Neural progenitor cell (in vitro differentiated cells): Measurements from ENCODE around the gene C10orf120. TPM values are rescaled to one million over a fixed set of nuclear protein-coding genes. Genes with fewer than 3 reads are reported as not detected.

ENCODE experiments used
- DNase-seq: peaks from one replicate; pipeline ENCODE4 v3.0.0-alpha.2; 2016; ENCODE audit warnings: low spot score
- H2AFZ ChIP-seq: fragments of 200-600 bp; sonication (generic); replicated peaks from 2 replicates; pipeline ENCODE4 v1.6.1; 2016; ENCODE audit warnings: antibody characterized with exemption
- H3F3A ChIP-seq: fragments of 200-600 bp; sonication (generic); 2 replicates; pipeline ENCODE4 v1.6.1; 2016; ENCODE audit warnings: antibody characterized with exemption, low read depth
- H3K27ac ChIP-seq: fragments of 200-600 bp; sonication (generic); 2 replicates; pipeline ENCODE4 v1.5.1; 2016; ENCODE audit warnings: mild to moderate bottlenecking
- H3K27me3 ChIP-seq: fragments of 200-600 bp; sonication (generic); 2 replicates; pipeline ENCODE4 v1.6.1; 2016; ENCODE audit warnings: mild to moderate bottlenecking, moderate library complexity
- H3K36me3 ChIP-seq: fragments of 200-600 bp; sonication (generic); 2 replicates; pipeline ENCODE4 v1.5.1; 2016
- H3K4me1 ChIP-seq: fragments of 200-600 bp; sonication (generic); 2 replicates; pipeline ENCODE4 v1.6.1; 2016; ENCODE audit warnings: mixed run types
- H3K4me2 ChIP-seq: fragments of 200-600 bp; sonication (generic); 2 replicates; pipeline ENCODE4 v1.6.1; 2016
- H3K4me3 ChIP-seq: fragments of 200-600 bp; sonication (generic); 2 replicates; pipeline ENCODE4 v1.5.1; 2016
- H3K79me2 ChIP-seq: fragments of 200-600 bp; sonication (generic); 2 replicates; pipeline ENCODE4 v1.6.1; 2016; ENCODE audit warnings: low read depth
- H3K9ac ChIP-seq: fragments of 200-600 bp; sonication (generic); 2 replicates; pipeline ENCODE4 v1.6.1; 2016
- H3K9me3 ChIP-seq: fragments of 200-600 bp; sonication (generic); 2 replicates; pipeline ENCODE4 v1.5.1; 2016; ENCODE audit warnings: low read depth
- H4K20me1 ChIP-seq: fragments of 200-600 bp; sonication (generic); 2 replicates; pipeline ENCODE4 v1.6.1; 2016; ENCODE audit warnings: low read depth
- H3K27ac Mint-ChIP-seq: 3 replicates; pipeline ENCODE4 v1.8.0; 2021; ENCODE audit warnings: mixed read lengths
- H3K27me3 Mint-ChIP-seq: 2 replicates; pipeline ENCODE4 v1.8.0; 2022; ENCODE audit warnings: low read depth, mild to moderate bottlenecking, inconsistent platforms, moderate library complexity, mixed read lengths; ENCODE audit not compliant: insufficient read depth
- H3K36me3 Mint-ChIP-seq: 3 replicates; pipeline ENCODE4 v1.8.0; 2021; ENCODE audit warnings: mixed read lengths
- H3K4me1 Mint-ChIP-seq: 3 replicates; pipeline ENCODE4 v1.8.0; 2021; ENCODE audit warnings: mixed read lengths
- H3K4me3 Mint-ChIP-seq: 3 replicates; pipeline ENCODE4 v1.8.0; 2021; ENCODE audit warnings: mild to moderate bottlenecking, moderate library complexity, mixed read lengths
- H3K9me3 Mint-ChIP-seq: 3 replicates; pipeline ENCODE4 v1.8.0; 2020; ENCODE audit warnings: mixed read lengths
- CTCF ChIP-seq: fragments of 200-600 bp; sonication (generic); IDR thresholded peaks from 2 replicates; pipeline ENCODE4 v1.5.1; 2017; ENCODE audit warnings: antibody characterized with exemption, mild to moderate bottlenecking
- EZH2 ChIP-seq: fragments of 200-600 bp; sonication (generic); IDR thresholded peaks from 2 replicates; pipeline ENCODE4 v1.6.1; 2017; ENCODE audit warnings: antibody characterized with exemption, mild to moderate bottlenecking, moderate library complexity
- EZH2phosphoT487 ChIP-seq: fragments of 200-600 bp; sonication (generic); IDR thresholded peaks from 2 replicates; pipeline ENCODE4 v1.6.1; 2017; ENCODE audit warnings: antibody characterized with exemption
- total RNA-seq: library from RNA; depleted of rRNA; stranded (reverse); fragments of >200 nt; gene quantifications from 2 replicates; pipeline ENCODE4 v1.2.3, GENCODE V29; 2015; ENCODE audit warnings: low replicate concordance

The C10orf120 gene
- not detected in 2 replicates for total RNA-seq

GRCh38 chr10:122699796-122700455, at the start of gene C10orf120:
Gene C10orf120, minus strand, starts transcription at chr10:122699846. Its CDS starts 56 bp downstream, at chr10:122699790.
- Histone ChIP-seq H3K27ac (no peak within 1 kb of the TSS), H3K4me1 (no peaks in the 10 kb centered on the region), H3K9ac (no peak within 1 kb of the TSS), H3K27me3 (no peaks in the 10 kb centered on the region), H3K36me3 (no peaks in the 10 kb centered on the region), H2AFZ (no peak within 1 kb of the TSS), H3K4me3 (no peak within 1 kb of the TSS), H3K4me2 (no peak within 1 kb of the TSS), H3F3A (no peaks in the 10 kb centered on the region), H4K20me1 (no peaks in the 10 kb centered on the region), H3K9me3 (no peaks in the 10 kb centered on the region), H3K79me2 (no peaks in the 10 kb centered on the region)
- DNase-seq = no peak
- H3K4me1 Mint-ChIP-seq = no peaks in the 10 kb centered on the region
- H3K36me3 Mint-ChIP-seq = no peaks in the 10 kb centered on the region
- H3K27me3 Mint-ChIP-seq = peaks cover 12% of the 10 kb centered on the region
- H3K4me3 Mint-ChIP-seq = no peak within 1 kb of the TSS
- H3K9me3 Mint-ChIP-seq = peaks cover 2% of the 10 kb centered on the region
- TF ChIP-seq EZH2phosphoT487 (no peak), EZH2 (no peak), CTCF (no peak)
- H3K27ac Mint-ChIP-seq = no peak within 1 kb of the TSS

DNA sequence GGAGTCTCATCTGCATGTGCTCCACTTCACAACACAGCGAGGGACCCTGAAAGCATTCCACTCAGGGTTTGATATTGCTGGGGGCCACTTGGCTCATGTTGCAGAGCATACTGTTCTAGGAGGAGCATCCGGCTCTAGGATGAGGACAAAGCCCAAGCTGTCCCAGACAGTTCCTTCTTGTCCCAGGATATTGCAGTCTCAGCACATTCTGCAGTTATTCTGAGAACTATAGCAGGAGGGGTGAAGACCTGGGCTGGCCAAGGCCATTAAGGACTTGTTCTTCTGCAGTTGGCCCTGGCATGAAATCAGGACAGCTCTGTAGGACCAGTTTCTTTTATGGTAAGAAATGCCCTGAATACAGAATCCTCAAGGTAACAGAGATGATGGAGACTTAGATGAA, 48.9 kb upstream of the C10orf120 start:
- TF ChIP-seq EZH2phosphoT487 = no peak
- TF ChIP-seq EZH2 = no peak
- TF ChIP-seq CTCF = no peak
- Histone ChIP-seq H3K9me3 (no peaks in the 10 kb centered on the region), H3K36me3 (no peaks in the 10 kb centered on the region), H3F3A (no peaks in the 10 kb centered on the region), H3K27ac (no peak overlapping the region), H3K4me2 (no peak overlapping the region), H3K4me1 (peaks cover 7% of the 10 kb centered on the region), H3K79me2 (no peaks in the 10 kb centered on the region), H3K27me3 (no peaks in the 10 kb centered on the region), H3K9ac (no peak overlapping the region), H4K20me1 (no peaks in the 10 kb centered on the region), H2AFZ (no peak overlapping the region), H3K4me3 (no peak overlapping the region)
- DNase-seq = no peak
- Mint-ChIP-seq H3K4me3 (no peak overlapping the region), H3K27ac (no peak overlapping the region), H3K36me3 (no peaks in the 10 kb centered on the region), H3K4me1 (no peaks in the 10 kb centered on the region), H3K27me3 (no peaks in the 10 kb centered on the region), H3K9me3 (no peaks in the 10 kb centered on the region)

DNA sequence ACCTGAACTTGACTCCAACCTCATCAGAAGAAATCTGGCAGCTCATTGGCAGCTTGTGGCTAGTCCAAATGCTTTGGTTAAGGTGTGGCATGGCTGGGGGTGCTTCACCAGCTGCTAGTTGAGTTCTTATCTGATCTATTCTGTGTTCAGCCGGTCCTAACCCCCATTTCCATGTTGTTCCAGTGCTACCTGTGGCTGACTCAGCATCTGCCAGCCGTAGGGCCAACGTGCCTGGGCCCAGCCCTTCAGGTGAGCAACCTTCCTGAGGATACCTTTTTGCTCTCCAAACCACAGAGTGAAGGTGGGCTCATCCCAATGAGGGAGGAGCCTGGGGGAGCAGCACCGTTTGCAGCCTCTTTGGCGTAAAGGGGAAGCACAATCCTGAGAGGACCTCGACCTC, 46.8 kb upstream of the C10orf120 start:
- no peaks in the 10 kb centered on the region for H3K9me3 ChIP-seq
- H3K4me2 ChIP-seq = no peak overlapping the region
- Mint-ChIP-seq H3K9me3 (no peaks in the 10 kb centered on the region), H3K36me3 (no peaks in the 10 kb centered on the region), H3K4me1 (no peaks in the 10 kb centered on the region), H3K27me3 (no peaks in the 10 kb centered on the region), H3K27ac (no peak overlapping the region), H3K4me3 (no peak overlapping the region)
- no peak overlapping the region for H3K9ac ChIP-seq
- no peak overlapping the region for H2AFZ ChIP-seq
- H3K79me2 ChIP-seq = no peaks in the 10 kb centered on the region
- no peak for DNase-seq
- no peak overlapping the region for H3K27ac ChIP-seq
- peaks cover 7% of the 10 kb centered on the region for H3K4me1 ChIP-seq
- no peaks in the 10 kb centered on the region for H4K20me1 ChIP-seq
- H3K27me3 ChIP-seq = no peaks in the 10 kb centered on the region
- H3K4me3 ChIP-seq = no peak overlapping the region
- no peaks in the 10 kb centered on the region for H3K36me3 ChIP-seq
- H3F3A ChIP-seq = no peaks in the 10 kb centered on the region
- TF ChIP-seq EZH2phosphoT487 (no peak), CTCF (no peak), EZH2 (no peak)
